ENCODE data around the gene NADSYN1.

NADSYN1 gene

GRCh38 chr11:71548716-71549151, 95.7 kb downstream of the NADSYN1 start:
- no peak for DNase-seq (ENCODE audit: low read depth in 2 of 2)
